GM12878 (cell line): Measurements from ENCODE around the gene AMN. TPM values are rescaled to one million over a fixed set of nuclear protein-coding genes. Genes with fewer than 3 reads are reported as not detected.
"Not testable (repeated sequence)": the region's sequence is repeated elsewhere in the genome, so short reads cannot be mapped to it uniquely, and the experiment has no call there.

Source experiments
- ATAC-seq: fragments of 200-7000 bp; cut with Tn5 transposase; 3 replicates; pipeline ENCODE4 v1.9.1; 2020; ENCODE audit warnings: mild to moderate bottlenecking, moderate library complexity
- BruUV-seq: library from RNA; stranded (reverse); fragments of 400-500 nt; replicated peaks from 2 replicates; lab custom pipeline; 2021; lab: Mats Ljungman, UMichigan
- CTCF ChIA-PET: fragments of 300-600 bp; sonication (Branson Sonifier 250); formaldehyde crosslinking; extraction: SDS; loops from one replicate; lab custom pipeline; 2021; ENCODE audit warnings: inconsistent platforms; lab: Yijun Ruan, JAX
- POLR2A ChIA-PET: fragments of 350-600 bp; formaldehyde crosslinking; extraction: SDS; loops from one replicate; lab custom pipeline; 2021; ENCODE audit warnings: inconsistent platforms; lab: Charles Lee
- RAD21 ChIA-PET: fragments of 300-600 bp; sonication (Branson Sonifier 250); formaldehyde crosslinking; loops from one replicate; lab custom pipeline; 2023; ENCODE audit warnings: antibody characterized with exemption; ENCODE audit not compliant: unreplicated experiment; lab: Charles Lee
- SMC1A ChIA-PET: fragments of 300-600 bp; sonication (Branson Sonifier 250); formaldehyde crosslinking; loops from one replicate; lab custom pipeline; 2023; ENCODE audit not compliant: unreplicated experiment, uncharacterized antibody; lab: Charles Lee
- DNase-seq: peaks from one replicate; pipeline ENCODE4 v3.0.0-alpha.2; 2011; ENCODE audit warnings: low read depth, low spot score
- FAIRE-seq: peaks from 3 replicates; lab custom pipeline; 2011; peaks lifted over from hg19 to GRCh38; lab: Jason Lieb, UNC
- H2AFZ ChIP-seq: 2 replicates; pipeline ENCODE4 v1.6.0; 2011; ENCODE audit warnings: low read depth, low read length, control low read depth; ENCODE audit not compliant: control insufficient read depth
- H3K27ac ChIP-seq: 2 replicates; pipeline ENCODE4 v1.5.1; 2011; ENCODE audit warnings: control low read depth; ENCODE audit not compliant: control insufficient read depth, insufficient read depth
- H3K27me3 ChIP-seq, 2 experiments: replicated peaks in 1 of 2; 2 replicates each; pipeline versions ENCODE4 v1.6.0 to v1.6.1; 2011; ENCODE audit warnings: low read length in 1 of 2; ENCODE audit not compliant: control insufficient read depth in 2 of 2, insufficient read depth in 2 of 2
- H3K36me3 ChIP-seq, 2 experiments: 2 replicates each; pipeline ENCODE4 v1.5.1; 2011; ENCODE audit warnings: low read length in 1 of 2; ENCODE audit not compliant: control insufficient read depth in 2 of 2, insufficient read depth in 2 of 2
- H3K4me1 ChIP-seq: 2 replicates; pipeline ENCODE4 v1.6.1; 2011; ENCODE audit warnings: mild to moderate bottlenecking, low read length, moderate library complexity, mixed read lengths; ENCODE audit not compliant: control insufficient read depth, insufficient read depth
- H3K4me2 ChIP-seq: 2 replicates; pipeline ENCODE4 v1.6.0; 2011; ENCODE audit warnings: control low read depth; ENCODE audit not compliant: control insufficient read depth, insufficient read depth
- H3K4me3 ChIP-seq: fragments of 200-600 bp; sonication (generic); 2 replicates; pipeline ENCODE4 v1.5.1; 2016
- H3K79me2 ChIP-seq: 2 replicates; pipeline ENCODE4 v1.6.0; 2011; ENCODE audit warnings: low read length; ENCODE audit not compliant: control insufficient read depth, insufficient read depth
- H3K9ac ChIP-seq: 2 replicates; pipeline ENCODE4 v1.8.0; 2011; ENCODE audit warnings: low read length, control low read depth, mixed read lengths; ENCODE audit not compliant: control insufficient read depth, insufficient read depth
- H3K9me3 ChIP-seq: replicated peaks from 3 replicates; pipeline ENCODE4 v1.5.1; 2011; ENCODE audit warnings: mild to moderate bottlenecking, low read length; ENCODE audit not compliant: control insufficient read depth, insufficient read depth
- H4K20me1 ChIP-seq: 2 replicates; pipeline ENCODE4 v1.6.0; 2011; ENCODE audit not compliant: control insufficient read depth, insufficient read depth
- NBN ChIP-seq: fragments of 450-650 bp; IDR thresholded peaks from 2 replicates; pipeline ENCODE4 v1.6.1; 2016
- WGBS: methylation state at CpG from one replicate; pipeline ENCODE4 v1.1.6; 2016; ENCODE audit warnings: low lambda C conversion rate; ENCODE audit not compliant: insufficient replicate concordance, insufficient coverage; ENCODE audit errors: missing lambda C conversion rate; 5-methylcytosine and 5-hydroxymethylcytosine counted together
- in situ Hi-C: fragments of 300-500 bp; cut with MboI; formaldehyde crosslinking; loops from 9 replicates; pipeline ENCODE4 v1.14.3; 2018; ENCODE audit warnings: mixed read lengths
- intact Hi-C: fragments of 100-400 bp; cut with micrococcal nuclease; formaldehyde crosslinking; loops from one replicate; pipeline ENCODE4 v1.14.2; 2022; ENCODE audit not compliant: unreplicated experiment
- polyA plus RNA-seq, 11 experiments: library from polyadenylated mRNA; depleted of rRNA in 4 of 11; unstranded in 6 of 11; stranded (reverse) in 5 of 11; fragments of >200 nt; fragmentation: Nextera tagmentation in 4 of 11; fragmentation: Illumina TruSeq in 1 of 11; extraction: Ambion mirVana in 4 of 11; extraction: Trizol in 1 of 11; gene quantifications; 1 replicate in 1 of 11; 2 replicates in 10 of 11; pipeline versions ENCODE4 v1.2.1 to v1.2.3, GENCODE V29; 2011 to 2016; ENCODE audit warnings: inconsistent platforms in 2 of 11, missing spikeins in 2 of 11, low read depth in 1 of 11
- total RNA-seq, 4 experiments: library from RNA; depleted of rRNA in 3 of 4; stranded (reverse); fragments of >200 nt in 3 of 4; fragmentation: Illumina TruSeq in 1 of 4; extraction: Trizol in 1 of 4; gene quantifications; 2 replicates each; pipeline versions ENCODE4 v1.2.1 to v1.2.3, GENCODE V29; 2013 to 2021
- TF ChIP-seq, protein P1 (sequence below): fragments of 450-650 bp; IDR thresholded peaks from 2 replicates; pipeline ENCODE4 v1.6.1; 2016; ENCODE audit warnings: mild to moderate bottlenecking

AMN gene
- total and polyA plus RNA-seq, 10 of the 15 experiments (the other 5 are each of a cell fraction or from before 2014, with no cell fraction given), result 0.03 to 0.33 (median 0.11) TPM; not detected in 6

DNA sequence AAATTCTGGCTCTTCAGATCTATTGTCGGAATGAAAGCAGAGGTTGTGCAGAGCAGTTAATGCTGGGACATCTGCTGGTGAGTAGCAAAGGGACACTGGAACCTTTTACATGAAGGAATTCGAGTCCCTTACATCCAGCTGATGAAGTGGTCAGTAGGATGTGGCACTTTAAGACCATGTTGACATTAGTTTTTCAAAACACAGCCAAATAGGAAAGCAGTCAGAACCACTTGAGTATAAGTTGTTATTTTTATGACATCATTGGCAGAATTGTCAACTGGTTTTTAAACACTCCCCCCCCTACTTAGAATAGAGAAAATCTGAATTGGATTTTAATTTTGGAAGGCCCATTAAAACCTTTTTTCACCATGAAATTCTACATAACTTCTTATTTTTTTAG is 46.8 kb upstream of the AMN start (continued):
- TF ChIP-seq, protein P1, sequence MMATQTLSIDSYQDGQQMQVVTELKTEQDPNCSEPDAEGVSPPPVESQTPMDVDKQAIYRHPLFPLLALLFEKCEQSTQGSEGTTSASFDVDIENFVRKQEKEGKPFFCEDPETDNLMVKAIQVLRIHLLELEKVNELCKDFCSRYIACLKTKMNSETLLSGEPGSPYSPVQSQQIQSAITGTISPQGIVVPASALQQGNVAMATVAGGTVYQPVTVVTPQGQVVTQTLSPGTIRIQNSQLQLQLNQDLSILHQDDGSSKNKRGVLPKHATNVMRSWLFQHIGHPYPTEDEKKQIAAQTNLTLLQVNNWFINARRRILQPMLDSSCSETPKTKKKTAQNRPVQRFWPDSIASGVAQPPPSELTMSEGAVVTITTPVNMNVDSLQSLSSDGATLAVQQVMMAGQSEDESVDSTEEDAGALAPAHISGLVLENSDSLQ, result no peak
- TF ChIP-seq NBN, result no peak

DNA sequence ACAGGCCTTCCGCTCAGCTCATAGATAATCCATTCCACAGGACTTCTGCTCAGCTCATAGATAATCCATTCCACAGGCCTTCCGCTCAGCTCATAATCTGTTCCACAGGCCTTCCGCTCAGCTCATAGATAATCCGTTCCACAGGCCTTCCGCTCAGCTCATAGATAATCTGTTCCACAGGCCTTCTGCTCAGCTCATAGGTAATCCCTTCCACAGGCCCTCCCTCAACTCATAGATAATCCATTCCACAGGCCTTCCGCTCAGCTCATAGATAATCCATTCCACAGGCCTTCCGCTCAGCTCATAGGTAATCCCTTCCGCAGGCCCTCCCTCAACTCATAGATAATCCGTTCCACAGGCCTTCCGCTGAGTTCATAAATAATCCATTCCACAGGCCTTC is 45.0 kb upstream of the AMN start:
- H3K27ac ChIP-seq, in situ Hi-C loops: not testable (repeated sequence)

More for the DNA sequence above, 45.0 kb upstream of the AMN start:
- TSS peak; percentile 12 for BruUV-seq
- H3K79me2 ChIP-seq, H3K4me2 ChIP-seq, H3K4me1 ChIP-seq, H3K27me3 ChIP-seq, ATAC-seq, H3K9ac ChIP-seq, H3K4me3 ChIP-seq, DNase-seq, H3K9me3 ChIP-seq, FAIRE-seq, H2AFZ ChIP-seq, intact Hi-C loops, RAD21 ChIA-PET, H4K20me1 ChIP-seq: not testable (repeated sequence)
- SMC1A ChIA-PET, result interaction anchor here (0.5 to 2.2 kb wide), 10 partner anchors 24 to 365 kb away, joined by 3 to 7 read pairs (median 4); no protein-coding TSS in a partner anchor
- WGBS, result 96% methylated on average over 10 of the region's 10 CpGs
- peaks cover 30 to 32% of the 10 kb centered on the region in 2 experiments; a peak in 3 of 4 replicates for H3K36me3 ChIP-seq
- CTCF ChIA-PET, result interaction anchor here (0.7 to 3.5 kb wide), 11 partner anchors 8 to 282 kb away, joined by 3 to 22 read pairs (median 4); no protein-coding TSS in a partner anchor
- POLR2A ChIA-PET, result interaction anchor here (0.6 to 1.2 kb wide), 3 partner anchors 23 to 94 kb away, joined by 3 to 9 read pairs (median 5); no protein-coding TSS in a partner anchor
